ENCODE data around the gene AKR1B1.

AKR1B1 gene

DNA sequence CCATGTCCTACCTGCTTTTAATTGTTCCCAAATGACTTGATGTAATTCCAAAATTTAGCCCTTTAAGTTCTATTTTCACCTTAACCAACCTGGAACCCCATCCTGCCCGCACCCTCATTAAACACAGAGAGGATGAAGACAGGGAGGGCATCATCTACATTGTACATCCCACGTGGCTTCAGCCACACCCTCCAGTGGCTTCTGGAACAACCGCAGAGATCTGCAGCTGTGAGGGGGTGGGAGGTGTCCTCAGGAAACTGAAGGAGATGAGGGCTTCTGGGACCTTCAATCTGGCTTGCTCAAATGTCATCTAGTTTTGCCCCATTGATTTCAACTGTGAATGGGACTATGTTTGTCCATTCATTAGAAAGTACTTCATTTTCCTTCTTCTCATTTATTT, 39.0 kb downstream of the AKR1B1 start:
- no peak overlapping the region; the same call in 1 of the 2 replicates for H3K27ac ChIP-seq

GRCh38 chr7:134419085-134419484, 39.8 kb downstream of the AKR1B1 start:
- no peak overlapping the region for H3K27ac ChIP-seq
- TF ChIP-seq, protein P1, sequence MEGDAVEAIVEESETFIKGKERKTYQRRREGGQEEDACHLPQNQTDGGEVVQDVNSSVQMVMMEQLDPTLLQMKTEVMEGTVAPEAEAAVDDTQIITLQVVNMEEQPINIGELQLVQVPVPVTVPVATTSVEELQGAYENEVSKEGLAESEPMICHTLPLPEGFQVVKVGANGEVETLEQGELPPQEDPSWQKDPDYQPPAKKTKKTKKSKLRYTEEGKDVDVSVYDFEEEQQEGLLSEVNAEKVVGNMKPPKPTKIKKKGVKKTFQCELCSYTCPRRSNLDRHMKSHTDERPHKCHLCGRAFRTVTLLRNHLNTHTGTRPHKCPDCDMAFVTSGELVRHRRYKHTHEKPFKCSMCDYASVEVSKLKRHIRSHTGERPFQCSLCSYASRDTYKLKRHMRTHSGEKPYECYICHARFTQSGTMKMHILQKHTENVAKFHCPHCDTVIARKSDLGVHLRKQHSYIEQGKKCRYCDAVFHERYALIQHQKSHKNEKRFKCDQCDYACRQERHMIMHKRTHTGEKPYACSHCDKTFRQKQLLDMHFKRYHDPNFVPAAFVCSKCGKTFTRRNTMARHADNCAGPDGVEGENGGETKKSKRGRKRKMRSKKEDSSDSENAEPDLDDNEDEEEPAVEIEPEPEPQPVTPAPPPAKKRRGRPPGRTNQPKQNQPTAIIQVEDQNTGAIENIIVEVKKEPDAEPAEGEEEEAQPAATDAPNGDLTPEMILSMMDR (conservative IDR thresholded peaks at IDR 0.05) = no peak

More for the DNA sequence above, 39.0 kb downstream of the AKR1B1 start:
- TF ChIP-seq, protein P1 (conservative IDR thresholded peaks at IDR 0.05) = no peak

GRCh38 chr7:134415700-134416099, 43.2 kb downstream of the AKR1B1 start:
- TF ChIP-seq, protein P1 (conservative IDR thresholded peaks at IDR 0.05) = no peak
- H3K27ac ChIP-seq = no peak overlapping the region

GRCh38 chr7:134414109-134414508, 44.8 kb downstream of the AKR1B1 start:
- H3K27ac ChIP-seq = no peak overlapping the region

GRCh38 chr7:134407311-134407710, 51.6 kb downstream of the AKR1B1 start:
- TF ChIP-seq, protein P1 (conservative IDR thresholded peaks at IDR 0.05) = no peak

More at GRCh38 chr7:134414109-134414508, 44.8 kb downstream of the AKR1B1 start:
- TF ChIP-seq, protein P1 (conservative IDR thresholded peaks at IDR 0.05) = no peak

DNA sequence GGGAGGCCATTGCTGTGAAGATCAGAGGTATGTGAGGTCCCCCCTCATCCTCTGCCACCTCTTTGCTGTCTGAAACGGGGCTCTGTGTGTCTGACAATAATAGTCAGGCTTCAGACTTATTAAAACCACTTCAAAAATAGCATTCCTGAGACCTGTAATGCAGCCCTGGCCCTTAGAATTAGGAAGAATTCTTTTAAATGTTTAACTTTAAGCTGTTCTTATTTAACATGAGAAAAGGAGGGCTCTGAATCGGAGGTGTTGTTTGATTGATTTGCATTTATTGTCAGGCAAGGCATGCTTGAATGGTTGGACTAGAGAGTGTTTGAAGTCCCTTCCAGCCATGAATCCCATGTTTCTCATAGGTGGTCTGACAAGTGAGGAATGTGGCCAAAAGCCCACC, 52.5 kb downstream of the AKR1B1 start:
- TF ChIP-seq, protein P1 (conservative IDR thresholded peaks at IDR 0.05) = no peak

More at GRCh38 chr7:134407311-134407710, 51.6 kb downstream of the AKR1B1 start:
- H3K27ac ChIP-seq = no peak overlapping the region

GRCh38 chr7:134405299-134405698, 53.6 kb downstream of the AKR1B1 start:
- TF ChIP-seq, protein P1 (conservative IDR thresholded peaks at IDR 0.05) = no peak
- H3K27ac ChIP-seq = no peak overlapping the region

More for the DNA sequence above, 52.5 kb downstream of the AKR1B1 start:
- no peak overlapping the region for H3K27ac ChIP-seq

All from VCaP (cell line).